NCI-H460 (cell line): ENCODE results near the gene SH3BGR. TPM values are rescaled to one million over a fixed set of nuclear protein-coding genes. Genes with fewer than 3 reads are reported as not detected.
"Not testable (repeated sequence)": the region's sequence is repeated elsewhere in the genome, so short reads cannot be mapped to it uniquely, and the experiment has no call there.

Experiments used
- DNase-seq: peaks from one replicate; pipeline ENCODE4 v3.0.0-alpha.2; 2016; ENCODE audit warnings: low read depth; ENCODE audit errors: extremely low read depth
- small RNA-seq, 2 experiments: library from RNA; depleted of rRNA; stranded (forward); fragments of <200 nt; gene quantifications; one replicate each; pipeline ENCODE3, GENCODE V24; 2014
- total RNA-seq: library from RNA; depleted of rRNA; stranded (reverse); fragments of >200 nt; shearing (Covaris generic); gene quantifications from 2 replicates; pipeline ENCODE4 v1.2.3, GENCODE V29; 2014; rRNA removed

The SH3BGR gene
- total RNA-seq, 1 experiment from 2014 or later = 4.3 TPM

- DNase-seq = no peak
Measured at GRCh38 chr21:39538453-39539042, 86.8 kb downstream of the SH3BGR start.

GRCh38 chr21:39540367-39540766 lies 88.6 kb downstream of the SH3BGR start:
- not testable (repeated sequence) for DNase-seq

DNA sequence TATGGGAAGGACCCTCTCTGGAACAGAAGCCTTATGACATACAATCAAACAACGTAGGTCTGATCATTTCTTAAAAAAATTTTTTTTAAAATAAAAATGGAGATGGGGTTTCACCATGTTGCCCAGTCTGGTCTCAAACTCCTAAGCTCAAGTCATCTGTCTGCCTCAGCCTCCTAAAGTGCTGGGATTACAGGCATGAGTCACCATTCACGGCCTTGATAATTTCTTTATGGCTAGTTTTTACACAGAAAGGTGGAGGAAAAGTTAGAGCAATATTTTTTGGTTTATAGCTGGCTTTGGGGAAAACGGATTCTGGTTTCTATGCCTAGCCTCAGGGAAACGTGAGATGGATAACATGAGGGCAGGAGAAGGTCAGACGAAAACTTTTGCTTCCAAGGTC lies 91.0 kb downstream of the SH3BGR start:
- DNase-seq = no peak

DNA sequence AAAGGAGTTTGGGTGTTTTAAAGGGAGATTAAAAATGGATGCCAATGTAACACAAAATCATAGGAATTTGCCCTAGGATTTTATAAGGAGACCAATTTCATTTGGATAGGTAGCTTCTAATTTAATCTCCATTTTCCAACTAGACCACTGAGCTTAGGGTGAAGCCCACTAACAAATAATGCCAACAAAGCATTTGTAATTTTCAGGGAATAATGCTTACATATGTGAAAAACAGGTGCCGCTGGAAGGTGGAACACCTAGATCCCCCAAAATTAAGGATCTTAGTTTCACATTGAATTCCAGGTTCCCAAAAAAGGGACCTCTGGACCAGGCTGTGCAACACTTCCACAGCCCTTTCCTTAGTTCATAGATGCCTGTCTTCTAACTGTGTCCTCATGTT lies 94.8 kb downstream of the SH3BGR start:
- no peak for DNase-seq

GRCh38 chr21:39552856-39553255 lies 101.1 kb downstream of the SH3BGR start:
- DNase-seq = no peak

- no peak for DNase-seq
Measured at GRCh38 chr21:39553331-39553730, 101.6 kb downstream of the SH3BGR start.

GRCh38 chr21:39555911-39556590 lies 104.3 kb downstream of the SH3BGR start:
- DNase-seq = no peak

- DNase-seq = no peak
Measured at GRCh38 chr21:39559511-39559910, 107.7 kb downstream of the SH3BGR start.

DNA sequence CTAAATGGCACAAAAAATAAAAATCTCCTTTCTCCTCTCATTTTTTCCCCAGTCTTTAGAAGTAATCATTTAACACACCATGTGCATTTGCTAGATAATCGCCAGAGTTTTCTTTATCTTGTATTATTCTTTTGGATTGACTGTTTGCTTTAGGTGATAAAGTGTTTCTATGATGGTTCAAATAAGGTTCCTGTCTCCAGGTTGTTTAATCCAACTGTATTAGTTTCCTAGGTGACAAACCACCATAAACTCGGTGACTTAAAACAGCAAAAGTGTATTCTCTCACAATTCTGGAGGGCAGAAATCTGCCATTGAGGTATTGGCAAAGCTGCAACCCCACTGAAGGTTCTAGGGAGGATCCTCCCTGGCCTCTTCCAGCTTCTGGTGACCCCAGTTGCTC lies 109.4 kb downstream of the SH3BGR start:
- no peak for DNase-seq

DNA sequence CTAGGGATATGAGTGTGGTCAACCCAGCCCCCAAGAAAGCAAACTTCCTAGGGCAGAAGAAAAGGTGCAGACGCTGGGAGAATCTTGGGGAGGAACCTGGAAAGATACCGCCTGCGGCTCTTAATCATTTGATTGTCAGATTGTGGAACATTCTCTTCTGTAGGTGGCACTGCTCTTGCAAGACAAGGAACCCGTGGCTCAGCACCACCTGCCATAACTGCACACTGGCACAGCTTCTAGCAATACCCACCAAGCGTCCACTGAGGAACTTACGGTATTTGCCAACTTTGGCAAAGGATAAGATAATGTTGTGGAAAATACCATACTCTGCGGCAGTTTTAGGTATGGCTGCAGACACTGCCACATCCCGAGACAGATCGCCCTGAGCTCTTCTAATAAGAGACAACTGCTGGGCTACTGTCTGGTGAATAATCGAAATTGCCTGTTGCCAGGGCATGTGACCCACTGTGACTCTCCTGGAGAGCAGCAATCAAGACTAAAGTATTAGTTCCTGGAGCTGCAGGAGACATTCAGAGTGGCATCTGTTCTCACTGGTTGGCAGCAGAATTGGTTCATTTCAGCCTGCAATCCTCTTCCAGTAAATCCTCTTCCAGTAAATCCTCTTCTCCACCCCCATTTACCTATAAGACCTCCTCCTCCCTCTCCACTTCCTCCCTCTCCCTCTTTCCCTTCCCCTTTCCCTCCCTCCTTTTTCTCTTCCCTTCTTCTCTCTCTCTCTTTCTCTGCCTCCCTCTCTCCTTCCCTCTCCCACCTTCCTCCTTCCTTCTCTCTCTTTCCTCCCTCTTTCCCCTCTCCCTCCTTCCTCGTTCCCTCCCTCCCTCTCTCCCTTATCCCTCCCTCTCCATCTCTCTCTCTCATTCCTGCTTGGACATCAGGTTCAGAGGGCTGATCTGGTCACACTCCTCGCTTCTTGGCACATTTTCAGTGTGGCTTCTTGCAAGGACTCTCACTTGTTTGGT lies 111.3 kb downstream of the SH3BGR start:
- DNase-seq = no peak

- no peak for DNase-seq
Measured at GRCh38 chr21:39564200-39564599, 112.4 kb downstream of the SH3BGR start.

Small RNAs within 50 kb of the gene (small RNA-seq; reads per million reads assigned to genes)
- 0 reads per million in 2 experiments for gene MIR6508

Other genes with a start within 250 kb of the SH3BGR start
- 39.2 and 44.2 TPM in 2 replicates for gene BRWD1, start 138.3 kb upstream of the SH3BGR start, total RNA-seq
- 201 and 206 TPM in 2 replicates for gene HMGN1, start 102.9 kb upstream of the SH3BGR start, total RNA-seq
- gene LCA5L, start 6.2 kb upstream of the SH3BGR start, total RNA-seq = 2.7 and 3.0 TPM in 2 replicates
- gene B3GALT5, start 161.0 kb downstream of the SH3BGR start, total RNA-seq = not detected in 2 replicates